AG04450 (cell line): Measurements from ENCODE around the gene NPHP4. TPM values are rescaled to one million over a fixed set of nuclear protein-coding genes. Genes with fewer than 3 reads are reported as not detected.

ENCODE experiments used
- CTCF ChIA-PET: fragments of 300-600, 350-600 bp; formaldehyde crosslinking; extraction: SDS; loops from one replicate; lab custom pipeline; 2022; ENCODE audit warnings: antibody characterized with exemption, inconsistent platforms; lab: Charles Lee
- POLR2A ChIA-PET: fragments of 350-600 bp; formaldehyde crosslinking; extraction: SDS; loops from one replicate; lab custom pipeline; 2021; ENCODE audit warnings: antibody characterized with exemption, inconsistent platforms; lab: Yijun Ruan, JAX
- DNase-seq: peaks from one replicate; pipeline ENCODE4 v3.0.0-alpha.2; 2011; ENCODE audit warnings: low read depth, low spot score
- H3K27ac ChIP-seq: one replicate; pipeline ENCODE4 v1.5.1; 2012; ENCODE audit warnings: low read depth, low read length, control low read depth
- H3K27me3 ChIP-seq: one replicate; pipeline ENCODE4 v1.6.0; 2012; ENCODE audit warnings: low read length; ENCODE audit not compliant: control insufficient read depth, insufficient read depth
- H3K4me3 ChIP-seq: 2 replicates; pipeline ENCODE4 v1.5.1; 2011; ENCODE audit warnings: mild to moderate bottlenecking, low read depth, low read length, control low read depth
- H3K9me3 ChIP-seq: 2 replicates; pipeline ENCODE4 v1.5.1; 2012; ENCODE audit warnings: low read length; ENCODE audit not compliant: control insufficient read depth, insufficient read depth
- CTCF ChIP-seq: IDR thresholded peaks from 2 replicates; pipeline ENCODE4 v1.5.1; 2011; ENCODE audit warnings: low read depth, low read length, control low read depth, inconsistent platforms
- polyA plus RNA-seq: library from polyadenylated mRNA; depleted of rRNA; stranded (reverse); fragments of >200 nt; gene quantifications from 2 replicates; pipeline ENCODE4 v1.2.3, GENCODE V29; 2011

The NPHP4 gene
- polyA plus RNA-seq, 1 experiment: 1.6 TPM

GRCh38 chr1:6029351-6029750, 37.1 kb upstream of the NPHP4 start:
- no peak for DNase-seq
- TF ChIP-seq CTCF: no peak
- H3K27me3 ChIP-seq: peaks cover 7% of the 10 kb centered on the region
- no peak overlapping the region for H3K4me3 ChIP-seq
- H3K9me3 ChIP-seq: no peaks in the 10 kb centered on the region
- ChIA-PET POLR2A (interaction anchor here (0.7 kb wide), 1 partner anchor 8 kb away, joined by 10 read pairs; no protein-coding TSS in a partner anchor), CTCF (interaction anchor here (0.6 kb wide), 1 partner anchor 112 kb away, joined by 3 read pairs; no protein-coding TSS in a partner anchor)
- H3K27ac ChIP-seq: no peak overlapping the region

- no peak overlapping the region for H3K27ac ChIP-seq
- POLR2A ChIA-PET: interaction anchor here (0.7 kb wide), 2 partner anchors 7 to 36 kb away, joined by 3 to 10 read pairs; no protein-coding TSS in a partner anchor
- H3K9me3 ChIP-seq: no peaks in the 10 kb centered on the region
- no peak overlapping the region for H3K4me3 ChIP-seq
- DNase-seq: no peak
- H3K27me3 ChIP-seq: peaks cover 7% of the 10 kb centered on the region
- no peak for TF ChIP-seq CTCF
- CTCF ChIA-PET: no interaction called here
These were observed 36.0 kb upstream of the NPHP4 start for GRCh38 chr1:6028042-6028850.

- no peaks in the 10 kb centered on the region for H3K9me3 ChIP-seq
- H3K4me3 ChIP-seq: no peak overlapping the region
- no peak for TF ChIP-seq CTCF
- H3K27ac ChIP-seq: no peak overlapping the region
- no peak for DNase-seq
- POLR2A ChIA-PET: no interaction called here
- CTCF ChIA-PET: no interaction called here
- peaks cover 7% of the 10 kb centered on the region for H3K27me3 ChIP-seq
These were observed 35.4 kb upstream of the NPHP4 start for GRCh38 chr1:6027591-6027990.

GRCh38 chr1:6026095-6026809, 34.0 kb upstream of the NPHP4 start:
- POLR2A ChIA-PET: no interaction called here
- Histone ChIP-seq H3K27me3 (peaks cover 7% of the 10 kb centered on the region), H3K27ac (no peak overlapping the region), H3K4me3 (no peak overlapping the region), H3K9me3 (no peaks in the 10 kb centered on the region)
- TF ChIP-seq CTCF: no peak
- CTCF ChIA-PET: interaction anchor here (1.4 kb wide), 1 partner anchor 8 kb away, joined by 6 read pairs; no protein-coding TSS in a partner anchor
- no peak for DNase-seq
